Measurements from ENCODE around the gene HSFY2.
"Not testable (repeated sequence)": the region's sequence is repeated elsewhere in the genome, so short reads cannot be mapped to it uniquely, and the experiment has no call there.

The HSFY2 gene, protein sequence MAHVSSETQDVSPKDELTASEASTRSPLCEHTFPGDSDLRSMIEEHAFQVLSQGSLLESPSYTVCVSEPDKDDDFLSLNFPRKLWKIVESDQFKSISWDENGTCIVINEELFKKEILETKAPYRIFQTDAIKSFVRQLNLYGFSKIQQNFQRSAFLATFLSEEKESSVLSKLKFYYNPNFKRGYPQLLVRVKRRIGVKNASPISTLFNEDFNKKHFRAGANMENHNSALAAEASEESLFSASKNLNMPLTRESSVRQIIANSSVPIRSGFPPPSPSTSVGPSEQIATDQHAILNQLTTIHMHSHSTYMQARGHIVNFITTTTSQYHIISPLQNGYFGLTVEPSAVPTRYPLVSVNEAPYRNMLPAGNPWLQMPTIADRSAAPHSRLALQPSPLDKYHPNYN

GRCh38 chrY:18773635-18774034 lies at the start of gene HSFY2:
Gene HSFY2, minus strand, starts transcription at chrY:18773735. Its CDS starts 117 bp downstream, at chrY:18773618.
- not testable (repeated sequence) for DNase-seq

DNA sequence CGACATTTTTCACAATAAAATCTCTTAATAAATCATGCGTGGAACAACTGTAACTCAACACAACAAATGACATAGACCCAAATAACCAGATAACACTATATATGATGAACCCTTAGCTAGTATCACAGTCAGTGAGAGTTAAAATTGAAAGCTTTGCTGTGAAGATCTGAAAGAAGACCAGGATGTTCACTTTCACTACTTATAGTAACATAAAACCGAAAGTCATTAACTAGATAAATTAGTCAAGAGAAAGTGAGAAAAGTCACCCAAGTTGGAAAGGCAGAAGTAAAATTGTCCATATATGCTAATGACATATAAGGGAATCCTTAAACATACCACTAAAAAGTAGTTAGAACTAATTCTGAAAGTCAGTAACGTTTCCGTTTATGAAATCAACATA lies 42.2 kb upstream of the HSFY2 start:
- DNase-seq = not testable (repeated sequence)

GRCh38 chrY:18788757-18789406 lies 15.3 kb upstream of the HSFY2 start:
- DNase-seq = not testable (repeated sequence)

- not testable (repeated sequence) for DNase-seq
These were observed 19.5 kb downstream of the HSFY2 start for GRCh38 chrY:18754077-18754476.

- DNase-seq = not testable (repeated sequence)
These were observed 20.3 kb downstream of the HSFY2 start for GRCh38 chrY:18753133-18753815.

- not testable (repeated sequence) for DNase-seq
These were observed 49.8 kb downstream of the HSFY2 start for GRCh38 chrY:18723714-18724113.

All from NCI-H526 treated with DMSO at 0.1 percent for 48 hours (cell line).